ENCODE data around the gene MT1G. TPM values are rescaled to one million over a fixed set of nuclear protein-coding genes. Genes with fewer than 3 reads are reported as not detected.
A peak's percentile ranks its signal among the peaks of the same experiment; 100 is the strongest.

The MT1G gene
- total RNA-seq, 2 donors from 2014 or later, result 34.7 TPM; not detected in 1

- H3K9me3 ChIP-seq, result no peaks in the 10 kb centered on the region
- H3K4me3 ChIP-seq, result peak overlapping the region; percentile 85
- H3K27ac ChIP-seq, result peak overlapping the region; percentile 80
- H3K4me1 ChIP-seq (ENCODE audit: control insufficient read depth in 1 of 2, low read depth in 2 of 2), result peaks cover 20 to 35% of the 10 kb centered on the region in 2 donors
- no peaks in the 10 kb centered on the region for H3K27me3 ChIP-seq (replicated peaks; ENCODE audit: insufficient read depth)
- no peak for DNase-seq (ENCODE audit: low spot score)
- no peak for ATAC-seq (ENCODE audit: insufficient number of reproducible peaks, low FRiP score, low read depth)
- no peaks in the 10 kb centered on the region for H3K36me3 ChIP-seq
- no peak for TF ChIP-seq CTCF (IDR thresholded peaks at IDR 0.05)
These were observed 17.2 kb upstream of the MT1G start for GRCh38 chr16:56684926-56685590.

GRCh38 chr16:56684256-56684925 is 16.5 kb upstream of the MT1G start:
- H3K4me1 ChIP-seq (ENCODE audit: control insufficient read depth in 1 of 2, low read depth in 2 of 2), result peaks cover 20 to 35% of the 10 kb centered on the region in 2 donors
- ATAC-seq (ENCODE audit: insufficient number of reproducible peaks, low FRiP score, low read depth) (no peak), DNase-seq (ENCODE audit: low spot score) (no peak)
- H3K9me3 ChIP-seq, result no peaks in the 10 kb centered on the region
- H3K36me3 ChIP-seq, result no peaks in the 10 kb centered on the region
- H3K27me3 ChIP-seq (replicated peaks; ENCODE audit: insufficient read depth), result no peaks in the 10 kb centered on the region
- H3K4me3 ChIP-seq, result peak overlapping the region; percentile 85
- peak overlapping the region; percentile 80 for H3K27ac ChIP-seq
- no peak for TF ChIP-seq CTCF (IDR thresholded peaks at IDR 0.05)

GRCh38 chr16:56683424-56684172 is 15.7 kb upstream of the MT1G start:
- Histone ChIP-seq H3K4me1 (ENCODE audit: control insufficient read depth in 1 of 2, low read depth in 2 of 2) (peaks cover 20 to 35% of the 10 kb centered on the region in 2 donors), H3K4me3 (peak overlapping the region; percentile 85), H3K9me3 (no peaks in the 10 kb centered on the region), H3K27ac (peak overlapping the region; percentile 80), H3K36me3 (no peaks in the 10 kb centered on the region), H3K27me3 (replicated peaks; ENCODE audit: insufficient read depth) (no peaks in the 10 kb centered on the region)
- no peak for TF ChIP-seq CTCF (IDR thresholded peaks at IDR 0.05)
- no peak for ATAC-seq (ENCODE audit: insufficient number of reproducible peaks, low FRiP score, low read depth)
- no peak for DNase-seq (ENCODE audit: low spot score)

GRCh38 chr16:56682703-56683397 is 15.0 kb upstream of the MT1G start:
- H3K27ac ChIP-seq, result peak overlapping the region; percentile 80
- no peak for DNase-seq (ENCODE audit: low spot score)
- TF ChIP-seq CTCF (IDR thresholded peaks at IDR 0.05), result no peak

More at GRCh38 chr16:56682703-56683397, 15.0 kb upstream of the MT1G start:
- H3K36me3 ChIP-seq, result no peaks in the 10 kb centered on the region
- ATAC-seq (ENCODE audit: insufficient number of reproducible peaks, low FRiP score, low read depth), result no peak
- H3K4me1 ChIP-seq (ENCODE audit: control insufficient read depth in 1 of 2, low read depth in 2 of 2), result peaks cover 20 to 35% of the 10 kb centered on the region in 2 donors
- no peaks in the 10 kb centered on the region for H3K27me3 ChIP-seq (replicated peaks; ENCODE audit: insufficient read depth)
- H3K4me3 ChIP-seq, result peak overlapping the region; percentile 85
- no peaks in the 10 kb centered on the region for H3K9me3 ChIP-seq

All from thoracic aorta (tissue), 2 donors.